CD14-positive monocyte (primary cell): ENCODE measurements around the gene CHD2. TPM values are rescaled to one million over a fixed set of nuclear protein-coding genes. Genes with fewer than 3 reads are reported as not detected.

Experiments used
- DNase-seq, 3 donors: peaks; one replicate each; pipeline ENCODE4 v3.0.0-alpha.2; 2011 to 2022
- H2AFZ ChIP-seq: 2 replicates; pipeline ENCODE4 v1.6.0; 2012; ENCODE audit warnings: mild to moderate bottlenecking, low read depth, low read length, inconsistent platforms; ENCODE audit not compliant: insufficient read depth, poor library complexity, severe bottlenecking
- H3K27ac ChIP-seq, 2 donors: 1 replicate in 1 of 2; 2 replicates in 1 of 2; pipeline ENCODE4 v1.5.1; 2012 to 2013; ENCODE audit warnings: low read length in 2 of 2, control low read depth in 1 of 2, inconsistent platforms in 1 of 2, low read depth in 1 of 2, mild to moderate bottlenecking in 1 of 2
- H3K27me3 ChIP-seq, 2 donors: one replicate each; pipeline versions ENCODE4 v1.6.0 to v1.6.1; 2011 to 2013; ENCODE audit warnings: low read length in 2 of 2; ENCODE audit not compliant: control insufficient read depth in 2 of 2, insufficient read depth in 2 of 2
- H3K36me3 ChIP-seq, 2 donors: replicated peaks in 1 of 2; 1 replicate in 1 of 2; 2 replicates in 1 of 2; pipeline versions ENCODE4 v1.5.1 to v1.6.1; 2012 to 2013; ENCODE audit warnings: low read length in 2 of 2, control low read depth in 1 of 2, inconsistent platforms in 1 of 2, mild to moderate bottlenecking in 1 of 2; ENCODE audit not compliant: insufficient read depth in 2 of 2, control insufficient read depth in 1 of 2
- H3K4me1 ChIP-seq, 2 donors: 1 replicate in 1 of 2; 2 replicates in 1 of 2; pipeline versions ENCODE4 v1.5.1 to v1.6.1; 2012 to 2013; ENCODE audit warnings: low read length in 2 of 2, control low read depth in 1 of 2, inconsistent platforms in 1 of 2, mild to moderate bottlenecking in 1 of 2, moderate library complexity in 1 of 2; ENCODE audit not compliant: insufficient read depth in 2 of 2, control insufficient read depth in 1 of 2
- H3K4me2 ChIP-seq: replicated peaks from 2 replicates; pipeline ENCODE3; 2012; ENCODE audit warnings: low read length, moderate library complexity, mild to moderate bottlenecking; ENCODE audit not compliant: poor library complexity, severe bottlenecking; ENCODE audit errors: extremely low read depth
- H3K4me3 ChIP-seq, 3 experiments: fragments of 200-600 bp in 1 of 3; sonication (generic) in 1 of 3; replicated peaks in 1 of 3; 1 replicate in 2 of 3; 2 replicates in 1 of 3; pipeline ENCODE4 v1.5.1; 2011 to 2013; ENCODE audit warnings: low read length in 3 of 3, mild to moderate bottlenecking in 3 of 3, control low read depth in 2 of 3, low read depth in 2 of 3, inconsistent platforms in 1 of 3, moderate library complexity in 1 of 3
- H3K79me2 ChIP-seq: 2 replicates; pipeline ENCODE4 v1.6.0; 2012; ENCODE audit warnings: mild to moderate bottlenecking, control low read depth, inconsistent platforms, low read length, moderate library complexity; ENCODE audit not compliant: insufficient read depth
- H3K9ac ChIP-seq: 2 replicates; pipeline ENCODE4 v1.6.0; 2017; ENCODE audit warnings: low read length, mild to moderate bottlenecking; ENCODE audit not compliant: insufficient read depth, poor library complexity, severe bottlenecking
- H3K9me3 ChIP-seq, 2 donors: replicated peaks in 1 of 2; 1 replicate in 1 of 2; 2 replicates in 1 of 2; pipeline versions ENCODE4 v1.5.1 to v1.6.1; 2012 to 2013; ENCODE audit warnings: low read length in 2 of 2, control low read depth in 1 of 2; ENCODE audit not compliant: control insufficient read depth in 1 of 2, insufficient read depth in 1 of 2
- H4K20me1 ChIP-seq: 2 replicates; pipeline ENCODE4 v1.6.0; 2012; ENCODE audit warnings: mild to moderate bottlenecking, low read length, control low read depth, moderate library complexity; ENCODE audit not compliant: insufficient read depth
- H3K27ac Mint-ChIP-seq, 7 donors: one replicate each; pipeline ENCODE4 v1.8.0; 2020; ENCODE audit warnings: mild to moderate bottlenecking in 7 of 7, mixed read lengths in 7 of 7, moderate library complexity in 6 of 7, inconsistent platforms in 2 of 7
- H3K27me3 Mint-ChIP-seq, 3 donors: one replicate each; pipeline ENCODE4 v1.8.0; 2021 to 2022; ENCODE audit warnings: low read depth in 3 of 3, mild to moderate bottlenecking in 3 of 3, mixed read lengths in 3 of 3, moderate library complexity in 3 of 3, inconsistent platforms in 1 of 3
- H3K36me3 Mint-ChIP-seq, 2 donors: one replicate each; pipeline ENCODE4 v1.8.0; 2020; ENCODE audit warnings: mixed read lengths in 2 of 2, inconsistent platforms in 1 of 2, mild to moderate bottlenecking in 1 of 2
- H3K4me1 Mint-ChIP-seq: one replicate; pipeline ENCODE4 v1.8.0; 2020; ENCODE audit warnings: mild to moderate bottlenecking, mixed read lengths
- H3K4me3 Mint-ChIP-seq, 2 donors: one replicate each; pipeline ENCODE4 v1.8.0; 2020; ENCODE audit warnings: mild to moderate bottlenecking in 2 of 2, mixed read lengths in 2 of 2, moderate library complexity in 1 of 2
- H3K9me3 Mint-ChIP-seq, 7 donors: one replicate each; pipeline ENCODE4 v1.8.0; 2020 to 2022; ENCODE audit warnings: mixed read lengths in 7 of 7, mild to moderate bottlenecking in 6 of 7, moderate library complexity in 6 of 7, inconsistent platforms in 2 of 7
- WGBS: methylation state at CpG from one replicate; pipeline ENCODE4 v1.1.5; 2013; ENCODE audit warnings: missing lambda C conversion rate; ENCODE audit not compliant: insufficient coverage; 5-methylcytosine and 5-hydroxymethylcytosine counted together
- intact Hi-C, 2 donors: fragments of 100-400 bp; cut with micrococcal nuclease; formaldehyde crosslinking; loops; one replicate each; pipeline versions ENCODE4 v1.15.0 to v1.15.1; 2023
- polyA plus RNA-seq, 3 donors: library from polyadenylated mRNA; depleted of rRNA in 1 of 3; unstranded in 2 of 3; stranded (reverse) in 1 of 3; fragments of 300-500 nt in 2 of 3; fragments of >200 nt in 1 of 3; fragmentation: Illumina TruSeq in 2 of 3; gene quantifications; 1 replicate in 2 of 3; 2 replicates in 1 of 3; pipeline ENCODE4 v1.2.3, GENCODE V29; 2012 to 2021
- TF ChIP-seq, protein P1 (sequence below): fragments of 200-600 bp; IDR thresholded peaks from one replicate; pipeline ENCODE4 v1.8.0; 2022; ENCODE audit warnings: antibody characterized with exemption, mild to moderate bottlenecking

CHD2 gene
- polyA plus RNA-seq, 3 donors: 9.6 to 61.2 (median 11.4) TPM

DNA sequence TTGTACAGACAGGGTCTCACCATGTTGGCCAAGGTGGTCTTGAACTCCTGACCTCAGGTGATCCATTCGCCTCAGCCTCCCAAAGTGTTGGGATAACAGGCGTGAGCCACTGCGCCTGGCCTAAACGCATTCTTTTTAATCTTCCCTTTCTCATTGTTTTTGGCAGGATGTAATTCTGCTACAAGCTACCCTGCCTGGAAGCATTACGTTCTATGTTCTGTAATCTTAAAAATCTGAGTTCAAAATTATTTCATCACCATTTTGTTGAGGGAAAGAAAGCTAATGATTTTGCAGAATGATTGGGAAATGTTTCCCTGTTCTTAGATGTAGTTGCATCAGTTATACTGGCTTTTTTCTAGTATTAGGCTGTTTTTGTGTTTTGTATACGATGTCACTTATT lies 117.4 kb downstream of the CHD2 start:
- Histone ChIP-seq H3K36me3 (peaks cover 90 to 100% of the 10 kb centered on the region in 2 donors), H3K4me2 (no peak overlapping the region), H3K79me2 (peaks cover 13% of the 10 kb centered on the region), H3K9me3 (no peaks in the 10 kb centered on the region), H3K4me1 (peaks cover 0 to 3% of the 10 kb centered on the region in 2 donors), H3K4me3 (no peak overlapping the region), H4K20me1 (peaks cover 20% of the 10 kb centered on the region), H3K27me3 (no peaks in the 10 kb centered on the region), H3K27ac (peak overlapping the region in 1 of 2 donors; percentile 21), H2AFZ (no peak overlapping the region), H3K9ac (no peak overlapping the region)
- peaks cover 90 to 98% of the 10 kb centered on the region in 2 donors for H3K36me3 Mint-ChIP-seq
- TF ChIP-seq, protein P1, sequence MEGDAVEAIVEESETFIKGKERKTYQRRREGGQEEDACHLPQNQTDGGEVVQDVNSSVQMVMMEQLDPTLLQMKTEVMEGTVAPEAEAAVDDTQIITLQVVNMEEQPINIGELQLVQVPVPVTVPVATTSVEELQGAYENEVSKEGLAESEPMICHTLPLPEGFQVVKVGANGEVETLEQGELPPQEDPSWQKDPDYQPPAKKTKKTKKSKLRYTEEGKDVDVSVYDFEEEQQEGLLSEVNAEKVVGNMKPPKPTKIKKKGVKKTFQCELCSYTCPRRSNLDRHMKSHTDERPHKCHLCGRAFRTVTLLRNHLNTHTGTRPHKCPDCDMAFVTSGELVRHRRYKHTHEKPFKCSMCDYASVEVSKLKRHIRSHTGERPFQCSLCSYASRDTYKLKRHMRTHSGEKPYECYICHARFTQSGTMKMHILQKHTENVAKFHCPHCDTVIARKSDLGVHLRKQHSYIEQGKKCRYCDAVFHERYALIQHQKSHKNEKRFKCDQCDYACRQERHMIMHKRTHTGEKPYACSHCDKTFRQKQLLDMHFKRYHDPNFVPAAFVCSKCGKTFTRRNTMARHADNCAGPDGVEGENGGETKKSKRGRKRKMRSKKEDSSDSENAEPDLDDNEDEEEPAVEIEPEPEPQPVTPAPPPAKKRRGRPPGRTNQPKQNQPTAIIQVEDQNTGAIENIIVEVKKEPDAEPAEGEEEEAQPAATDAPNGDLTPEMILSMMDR: no peak
- intact Hi-C loops: no loop called here
- H3K4me1 Mint-ChIP-seq: peaks cover 17% of the 10 kb centered on the region
- H3K27me3 Mint-ChIP-seq: peaks cover 0 to 4% (median 0%) of the 10 kb centered on the region in 3 donors
- H3K4me3 Mint-ChIP-seq: no peak overlapping the region
- no peak for DNase-seq
- whole genome bisulfite sequencing: 83% methylated on average over 1 of the region's 6 CpGs
- peak overlapping the region in 5 of 7 donors; percentile 27 to 81 (median 66) for H3K27ac Mint-ChIP-seq
- no peaks in the 10 kb centered on the region for H3K9me3 Mint-ChIP-seq

DNA sequence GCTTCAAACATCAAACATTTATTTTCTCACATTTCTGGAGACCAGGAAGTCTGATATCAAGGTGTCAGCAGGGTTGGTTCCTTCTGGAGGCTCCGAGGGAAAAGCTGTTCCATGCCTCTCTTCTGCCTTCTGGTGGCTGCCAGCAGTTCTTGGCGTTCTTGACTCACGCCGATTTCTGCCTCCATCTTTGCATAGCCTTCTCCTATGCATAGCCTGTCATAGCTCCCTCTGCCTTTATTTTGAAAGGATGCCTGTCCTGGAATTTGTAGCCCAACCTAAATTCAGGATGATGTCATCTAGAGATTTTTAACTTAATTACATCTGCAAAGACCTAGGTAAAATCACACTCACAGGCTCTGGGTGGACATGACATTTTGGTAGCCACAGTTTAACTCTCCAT lies 118.5 kb downstream of the CHD2 start:
- Mint-ChIP-seq H3K27ac (peak overlapping the region in 2 of 7 donors; percentile 19 to 66), H3K4me3 (no peak overlapping the region), H3K27me3 (peaks cover 0 to 5% (median 0%) of the 10 kb centered on the region in 3 donors), H3K36me3 (peaks cover 90 to 98% of the 10 kb centered on the region in 2 donors), H3K4me1 (peaks cover 18% of the 10 kb centered on the region), H3K9me3 (no peaks in the 10 kb centered on the region)
- Histone ChIP-seq H3K27ac (peak overlapping the region in 1 of 2 donors; percentile 22), H4K20me1 (peaks cover 23% of the 10 kb centered on the region), H3K9ac (no peak overlapping the region), H3K27me3 (no peaks in the 10 kb centered on the region), H2AFZ (no peak overlapping the region), H3K36me3 (peaks cover 89 to 100% of the 10 kb centered on the region in 2 donors), H3K9me3 (no peaks in the 10 kb centered on the region), H3K4me1 (peaks cover 0 to 3% of the 10 kb centered on the region in 2 donors), H3K79me2 (peaks cover 19% of the 10 kb centered on the region), H3K4me2 (no peak overlapping the region), H3K4me3 (no peak overlapping the region)
- no peak for DNase-seq
- 90% methylated on average over 4 of the region's 4 CpGs for WGBS
- TF ChIP-seq, protein P1: no peak
- intact Hi-C loops: no loop called here
